HUES48 (cell line): ENCODE data around the gene FAM240B.

Experiments used
- H3K27ac ChIP-seq: one replicate; pipeline ENCODE4 v1.7.0; 2013; ENCODE audit warnings: low read depth, low read length, inconsistent platforms
- H3K27me3 ChIP-seq: 2 replicates; pipeline ENCODE4 v1.6.1; 2013; ENCODE audit warnings: mild to moderate bottlenecking, low read length; ENCODE audit not compliant: control insufficient read depth, insufficient read depth
- H3K36me3 ChIP-seq: 2 replicates; pipeline ENCODE4 v1.6.1; 2013; ENCODE audit warnings: low read length; ENCODE audit not compliant: control insufficient read depth, insufficient read depth
- H3K4me1 ChIP-seq: 2 replicates; pipeline ENCODE4 v1.6.1; 2013; ENCODE audit warnings: mild to moderate bottlenecking, low read length; ENCODE audit not compliant: control insufficient read depth, insufficient read depth
- H3K4me3 ChIP-seq: 2 replicates; pipeline ENCODE4 v1.5.1; 2013; ENCODE audit warnings: mild to moderate bottlenecking, low read depth, low read length
- H3K9ac ChIP-seq: 2 replicates; pipeline ENCODE4 v1.6.1; 2013; ENCODE audit warnings: mild to moderate bottlenecking, low read depth, low read length, moderate library complexity
- H3K9me3 ChIP-seq: 2 replicates; pipeline ENCODE4 v1.6.1; 2013; ENCODE audit warnings: low read length; ENCODE audit not compliant: control insufficient read depth, insufficient read depth

The FAM240B gene

DNA sequence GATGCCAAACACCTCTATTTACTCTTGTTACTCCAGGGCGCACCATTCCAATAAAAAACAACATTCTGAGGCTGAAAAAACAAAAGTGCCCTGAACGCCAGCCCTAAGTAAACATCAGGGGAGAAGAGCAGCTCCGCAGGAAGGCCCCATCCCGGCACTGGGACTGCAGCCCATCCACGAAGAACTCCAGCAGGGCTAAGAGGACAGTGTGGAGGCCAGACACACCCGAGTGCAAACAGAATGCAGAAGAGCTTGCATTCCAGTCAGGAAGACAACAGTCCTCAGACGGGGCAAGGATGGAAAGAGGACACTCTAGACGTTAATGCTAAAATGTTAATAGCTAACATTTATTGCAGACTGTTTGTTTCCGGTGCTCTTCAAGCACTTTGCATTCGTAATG lies 33.0 kb downstream of the FAM240B start:
- peaks cover 68% of the 10 kb centered on the region for H3K4me1 ChIP-seq
- H3K4me3 ChIP-seq = no peak overlapping the region
- H3K27me3 ChIP-seq = no peaks in the 10 kb centered on the region
- H3K36me3 ChIP-seq = no peaks in the 10 kb centered on the region
- H3K27ac ChIP-seq = peak overlapping the region; percentile 33
- H3K9me3 ChIP-seq = no peaks in the 10 kb centered on the region
- H3K9ac ChIP-seq = no peak overlapping the region

DNA sequence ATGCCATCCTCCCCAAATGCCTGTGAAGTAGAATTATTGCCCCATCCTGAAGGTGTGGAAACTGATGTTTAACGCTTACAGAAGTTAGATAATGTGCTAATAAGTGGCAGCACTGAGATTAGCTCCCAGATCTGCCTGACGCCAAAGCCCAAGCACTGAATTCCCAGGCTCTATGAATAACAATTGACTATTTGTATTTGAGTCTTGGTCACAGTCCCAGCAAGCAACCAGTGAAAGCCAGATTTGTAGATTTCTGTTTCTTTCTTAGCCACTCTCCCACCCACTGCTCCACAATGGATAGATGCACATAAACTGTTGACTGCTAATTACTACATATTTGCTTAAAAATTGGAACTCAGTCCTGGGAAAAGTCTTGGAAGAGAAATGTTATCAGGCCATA lies 34.4 kb downstream of the FAM240B start:
- Histone ChIP-seq H3K4me3 (no peak overlapping the region), H3K27me3 (no peaks in the 10 kb centered on the region), H3K36me3 (no peaks in the 10 kb centered on the region), H3K27ac (peak overlapping the region; percentile 79), H3K9ac (no peak overlapping the region), H3K9me3 (no peaks in the 10 kb centered on the region), H3K4me1 (peaks cover 65% of the 10 kb centered on the region)

GRCh38 chr9:38683336-38683735 lies 36.6 kb downstream of the FAM240B start:
- Histone ChIP-seq H3K36me3 (no peaks in the 10 kb centered on the region), H3K4me1 (peaks cover 50% of the 10 kb centered on the region), H3K9me3 (no peaks in the 10 kb centered on the region), H3K27ac (no peak overlapping the region), H3K27me3 (no peaks in the 10 kb centered on the region), H3K9ac (no peak overlapping the region), H3K4me3 (no peak overlapping the region)

- no peaks in the 10 kb centered on the region for H3K36me3 ChIP-seq
- H3K27me3 ChIP-seq = no peaks in the 10 kb centered on the region
- no peaks in the 10 kb centered on the region for H3K9me3 ChIP-seq
- H3K4me1 ChIP-seq = peaks cover 44% of the 10 kb centered on the region
- H3K27ac ChIP-seq = peak overlapping the region; percentile 83
- H3K9ac ChIP-seq = no peak overlapping the region
- H3K4me3 ChIP-seq = no peak overlapping the region
Measured at GRCh38 chr9:38682713-38683112, 37.2 kb downstream of the FAM240B start.

- peak overlapping the region; percentile 83 for H3K27ac ChIP-seq
- H3K4me3 ChIP-seq = no peak overlapping the region
- no peaks in the 10 kb centered on the region for H3K27me3 ChIP-seq
- no peaks in the 10 kb centered on the region for H3K9me3 ChIP-seq
- no peak overlapping the region for H3K9ac ChIP-seq
- H3K36me3 ChIP-seq = no peaks in the 10 kb centered on the region
- peaks cover 40% of the 10 kb centered on the region for H3K4me1 ChIP-seq
Measured at GRCh38 chr9:38681747-38682227, 38.1 kb downstream of the FAM240B start.

DNA sequence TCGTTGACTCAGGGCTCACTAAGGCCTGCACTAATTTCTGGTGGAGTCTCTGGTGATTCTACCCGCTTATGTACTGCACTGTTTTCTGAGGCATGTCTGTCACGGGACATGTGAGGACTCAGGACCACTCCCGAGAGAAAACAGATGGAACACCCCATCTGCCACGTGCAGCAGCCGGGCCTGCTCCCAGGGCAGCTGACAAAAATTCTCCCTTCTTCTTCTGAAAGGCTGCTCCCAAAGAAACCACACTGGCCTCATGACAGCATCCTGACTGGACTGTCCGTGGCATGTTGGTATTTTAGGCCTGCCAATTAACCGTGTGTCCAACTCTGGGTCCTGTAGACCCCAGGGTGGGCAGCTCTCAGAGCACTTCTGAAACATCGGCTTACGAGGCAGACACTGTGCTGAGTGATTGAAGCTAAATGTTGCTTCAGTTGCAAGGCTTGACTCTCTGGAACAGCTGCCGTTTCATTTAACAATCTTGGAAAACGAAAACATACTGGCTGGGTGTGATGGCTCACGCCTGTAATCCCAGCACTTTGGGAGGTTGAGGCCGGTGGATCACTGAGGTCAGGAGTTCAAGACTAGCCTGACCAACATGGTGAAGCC lies 39.0 kb downstream of the FAM240B start:
- Histone ChIP-seq H3K9ac (no peak overlapping the region), H3K36me3 (no peaks in the 10 kb centered on the region), H3K27me3 (no peaks in the 10 kb centered on the region), H3K4me1 (peaks cover 34% of the 10 kb centered on the region), H3K9me3 (no peaks in the 10 kb centered on the region), H3K27ac (no peak overlapping the region), H3K4me3 (no peak overlapping the region)

- no peak overlapping the region for H3K9ac ChIP-seq
- peaks cover 16% of the 10 kb centered on the region for H3K4me1 ChIP-seq
- no peaks in the 10 kb centered on the region for H3K27me3 ChIP-seq
- H3K9me3 ChIP-seq = no peaks in the 10 kb centered on the region
- no peak overlapping the region for H3K4me3 ChIP-seq
- H3K36me3 ChIP-seq = no peaks in the 10 kb centered on the region
- H3K27ac ChIP-seq = no peak overlapping the region
Measured at GRCh38 chr9:38677660-38678303, 42.2 kb downstream of the FAM240B start.

DNA sequence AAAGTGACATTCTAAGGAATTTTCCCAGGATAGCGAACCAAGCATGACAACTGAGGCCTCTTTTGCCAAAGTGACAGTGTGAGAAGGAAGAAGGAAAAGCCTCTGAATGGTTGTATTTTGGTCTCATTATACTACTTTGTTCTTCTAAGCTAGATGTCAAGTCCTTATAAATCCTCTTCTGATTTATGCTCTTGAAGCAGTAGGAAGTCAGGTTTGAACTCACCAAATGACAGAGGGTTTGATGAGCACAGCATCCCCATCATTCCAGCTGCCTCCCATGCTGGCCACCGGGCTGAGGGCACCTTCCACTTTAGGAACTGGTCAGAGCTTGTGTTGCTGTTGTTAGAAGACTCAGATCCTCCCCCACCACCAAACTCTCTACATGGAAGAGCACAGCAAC lies 44.1 kb downstream of the FAM240B start:
- Histone ChIP-seq H3K27me3 (no peaks in the 10 kb centered on the region), H3K4me3 (no peak overlapping the region), H3K9ac (no peak overlapping the region), H3K4me1 (peaks cover 19% of the 10 kb centered on the region), H3K27ac (no peak overlapping the region), H3K9me3 (no peaks in the 10 kb centered on the region), H3K36me3 (no peaks in the 10 kb centered on the region)

DNA sequence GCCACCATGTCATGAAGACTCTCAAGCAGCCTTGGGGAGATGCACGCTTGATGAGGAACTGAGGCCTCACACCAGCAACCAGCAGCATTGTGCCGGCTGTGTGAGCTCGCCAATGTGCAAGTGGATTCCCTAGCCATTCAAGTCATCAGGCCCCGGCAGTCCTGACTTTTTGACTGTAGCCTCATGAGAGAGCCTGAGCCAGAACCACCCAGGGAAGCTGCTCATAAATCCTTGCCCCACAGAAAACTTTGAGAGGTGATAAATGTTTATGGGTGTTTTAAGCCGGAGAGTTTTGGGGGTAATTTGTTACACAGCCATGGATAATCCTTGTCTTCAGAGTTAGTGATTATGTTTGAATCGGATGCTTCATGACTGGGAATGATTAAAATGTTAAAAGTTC lies 44.7 kb downstream of the FAM240B start:
- peaks cover 19% of the 10 kb centered on the region for H3K4me1 ChIP-seq
- H3K27ac ChIP-seq = no peak overlapping the region
- H3K9me3 ChIP-seq = no peaks in the 10 kb centered on the region
- H3K27me3 ChIP-seq = no peaks in the 10 kb centered on the region
- H3K4me3 ChIP-seq = no peak overlapping the region
- no peaks in the 10 kb centered on the region for H3K36me3 ChIP-seq
- H3K9ac ChIP-seq = no peak overlapping the region

GRCh38 chr9:38673399-38674193 lies 46.3 kb downstream of the FAM240B start:
- no peaks in the 10 kb centered on the region for H3K36me3 ChIP-seq
- H3K4me3 ChIP-seq = no peak overlapping the region
- H3K9ac ChIP-seq = no peak overlapping the region
- no peak overlapping the region for H3K27ac ChIP-seq
- no peaks in the 10 kb centered on the region for H3K9me3 ChIP-seq
- no peaks in the 10 kb centered on the region for H3K27me3 ChIP-seq
- peaks cover 19% of the 10 kb centered on the region for H3K4me1 ChIP-seq

- H3K27me3 ChIP-seq = no peaks in the 10 kb centered on the region
Measured at GRCh38 chr9:38671748-38672147, 48.2 kb downstream of the FAM240B start.

More at GRCh38 chr9:38671748-38672147, 48.2 kb downstream of the FAM240B start:
- peaks cover 14% of the 10 kb centered on the region for H3K4me1 ChIP-seq
- no peak overlapping the region for H3K9ac ChIP-seq
- no peak overlapping the region for H3K4me3 ChIP-seq
- no peaks in the 10 kb centered on the region for H3K36me3 ChIP-seq
- H3K9me3 ChIP-seq = no peaks in the 10 kb centered on the region
- peak overlapping the region; percentile 78 for H3K27ac ChIP-seq
